Naive thymus-derived CD8-positive, alpha-beta T cell (primary cell): ENCODE measurements around the gene MSX2. TPM values are rescaled to one million over a fixed set of nuclear protein-coding genes. Genes with fewer than 3 reads are reported as not detected.

ENCODE experiments used
- ATAC-seq, 2 donors: fragments of 150-1000 bp; cut with Tn5 transposase in 1 of 2; sonication (Bioruptor Pico), chemical (Tn5 transposase) in 1 of 2; 1 replicate in 1 of 2; 2 replicates in 1 of 2; pipeline ENCODE4 v1.10.0; 2021; ENCODE audit warnings: mild to moderate bottlenecking in 2 of 2, moderate library complexity in 2 of 2
- POLR2A ChIA-PET: fragments of 350-600 bp; sonication (Branson Sonifier 250); formaldehyde crosslinking; loops from one replicate; lab custom pipeline; 2021; ENCODE audit warnings: antibody characterized with exemption; lab: Charles Lee
- DNase-seq, 10 donors: peaks; one replicate each; pipeline versions ENCODE4 v3.0.0 to v3.0.0-alpha.2; 2020 to 2022
- H3K27ac Mint-ChIP-seq, 10 donors: one replicate each; pipeline ENCODE4 v1.8.0; 2020 to 2022; ENCODE audit warnings: mild to moderate bottlenecking in 10 of 10, mixed read lengths in 10 of 10, moderate library complexity in 4 of 10, inconsistent platforms in 1 of 10
- H3K27me3 Mint-ChIP-seq, 5 donors: one replicate each; pipeline ENCODE4 v1.8.0; 2021 to 2022; ENCODE audit warnings: mixed read lengths in 5 of 5
- H3K36me3 Mint-ChIP-seq, 3 donors: one replicate each; pipeline ENCODE4 v1.8.0; 2020 to 2022; ENCODE audit warnings: mixed read lengths in 3 of 3, mild to moderate bottlenecking in 2 of 3, inconsistent platforms in 1 of 3
- H3K4me1 Mint-ChIP-seq, 4 donors: one replicate each; pipeline ENCODE4 v1.8.0; 2021 to 2022; ENCODE audit warnings: mixed read lengths in 4 of 4
- H3K4me3 Mint-ChIP-seq, 10 donors: one replicate each; pipeline ENCODE4 v1.8.0; 2020 to 2022; ENCODE audit warnings: mild to moderate bottlenecking in 10 of 10, mixed read lengths in 10 of 10, moderate library complexity in 6 of 10, inconsistent platforms in 1 of 10
- H3K9me3 Mint-ChIP-seq, 9 donors: one replicate each; pipeline ENCODE4 v1.8.0; 2020 to 2022; ENCODE audit warnings: mixed read lengths in 9 of 9, mild to moderate bottlenecking in 3 of 9, inconsistent platforms in 1 of 9, moderate library complexity in 1 of 9
- polyA plus RNA-seq, 3 donors: library from polyadenylated mRNA; unstranded; fragments of 300-500 nt; fragmentation: Illumina TruSeq; gene quantifications; one replicate each; pipeline ENCODE4 v1.2.3, GENCODE V29; 2021
- total RNA-seq, 8 experiments: library from RNA in 2 of 8; stranded (reverse) in 2 of 8; gene quantifications; one replicate each; pipeline ENCODE4 v1.2.3 and lab custom pipeline; 2021 to 2026

The MSX2 gene
- total and polyA plus RNA-seq, 5 experiments from 2014 or later = not detected

GRCh38 chr5:174729075-174729680 is 4.8 kb downstream of the MSX2 start:
- peaks cover 0 to 3% (median 0%) of the 10 kb centered on the region in 9 donors for H3K9me3 Mint-ChIP-seq
- DNase-seq (no peak), ATAC-seq (no peak)
- POLR2A ChIA-PET = no interaction called here
- peaks cover 0 to 2% (median under 1%) of the 10 kb centered on the region in 3 donors for H3K36me3 Mint-ChIP-seq
- peaks cover 42 to 86% (median 65%) of the 10 kb centered on the region in 5 donors for H3K27me3 Mint-ChIP-seq
- H3K4me3 Mint-ChIP-seq = no peak overlapping the region
- H3K27ac Mint-ChIP-seq = no peak overlapping the region
- H3K4me1 Mint-ChIP-seq = peaks cover 0 to 7% (median 3%) of the 10 kb centered on the region in 4 donors

GRCh38 chr5:174731214-174732035 is 7.0 kb downstream of the MSX2 start:
- H3K36me3 Mint-ChIP-seq = peaks cover 0 to 2% (median 0%) of the 10 kb centered on the region in 3 donors
- H3K9me3 Mint-ChIP-seq = peaks cover 0 to 3% (median 0%) of the 10 kb centered on the region in 9 donors

GRCh38 chr5:174732036-174733020 is 7.9 kb downstream of the MSX2 start:
- DNase-seq = no peak
- Mint-ChIP-seq H3K36me3 (peaks cover 0 to 2% (median 0%) of the 10 kb centered on the region in 3 donors), H3K27ac (no peak overlapping the region), H3K27me3 (peaks cover 54 to 94% (median 77%) of the 10 kb centered on the region in 5 donors), H3K9me3 (peaks cover 0 to 3% (median 0%) of the 10 kb centered on the region in 9 donors), H3K4me1 (peaks cover 1 to 18% (median 6%) of the 10 kb centered on the region in 4 donors), H3K4me3 (no peak overlapping the region)
- POLR2A ChIA-PET = no interaction called here
- no peak for ATAC-seq

More at GRCh38 chr5:174731214-174732035, 7.0 kb downstream of the MSX2 start:
- peaks cover 50 to 94% (median 76%) of the 10 kb centered on the region in 5 donors for H3K27me3 Mint-ChIP-seq
- H3K27ac Mint-ChIP-seq = no peak overlapping the region
- peaks cover 1 to 16% (median 6%) of the 10 kb centered on the region in 4 donors for H3K4me1 Mint-ChIP-seq
- DNase-seq (no peak), ATAC-seq (no peak)
- POLR2A ChIA-PET = no interaction called here
- H3K4me3 Mint-ChIP-seq = no peak overlapping the region

GRCh38 chr5:174733091-174733690 is 8.8 kb downstream of the MSX2 start:
- peaks cover 0 to 2% (median 0%) of the 10 kb centered on the region in 3 donors for H3K36me3 Mint-ChIP-seq
- H3K9me3 Mint-ChIP-seq = peaks cover 0 to 3% (median 0%) of the 10 kb centered on the region in 9 donors
- ATAC-seq = no peak
- no peak overlapping the region for H3K27ac Mint-ChIP-seq
- peak overlapping the region in 1 of 10 donors; percentile 36 for H3K4me3 Mint-ChIP-seq
- DNase-seq = no peak
- peaks cover 1 to 18% (median 6%) of the 10 kb centered on the region in 4 donors for H3K4me1 Mint-ChIP-seq
- H3K27me3 Mint-ChIP-seq = peaks cover 47 to 88% (median 73%) of the 10 kb centered on the region in 5 donors
- POLR2A ChIA-PET = no interaction called here

- Mint-ChIP-seq H3K4me1 (peaks cover 1 to 18% (median 6%) of the 10 kb centered on the region in 4 donors), H3K27me3 (peaks cover 44 to 88% (median 69%) of the 10 kb centered on the region in 5 donors), H3K9me3 (peaks cover 0 to 3% (median 0%) of the 10 kb centered on the region in 9 donors), H3K36me3 (peaks cover 0 to 2% (median 0%) of the 10 kb centered on the region in 3 donors), H3K27ac (no peak overlapping the region), H3K4me3 (no peak overlapping the region)
- ATAC-seq (no peak), DNase-seq (no peak)
- POLR2A ChIA-PET = no interaction called here
These were observed 9.5 kb downstream of the MSX2 start for GRCh38 chr5:174733836-174734235.

- H3K27me3 Mint-ChIP-seq = peaks cover 39 to 83% (median 65%) of the 10 kb centered on the region in 5 donors
- peaks cover 0 to 2% (median 0%) of the 10 kb centered on the region in 3 donors for H3K36me3 Mint-ChIP-seq
- ATAC-seq (no peak), DNase-seq (no peak)
- H3K4me1 Mint-ChIP-seq = peaks cover 1 to 18% (median 6%) of the 10 kb centered on the region in 4 donors
- H3K9me3 Mint-ChIP-seq = peaks cover 0 to 3% (median 0%) of the 10 kb centered on the region in 9 donors
- POLR2A ChIA-PET = no interaction called here
- no peak overlapping the region for H3K4me3 Mint-ChIP-seq
- no peak overlapping the region for H3K27ac Mint-ChIP-seq
These were observed 10.5 kb downstream of the MSX2 start for GRCh38 chr5:174734571-174735497.

GRCh38 chr5:174735498-174736330 is 11.3 kb downstream of the MSX2 start:
- peaks cover 35 to 78% (median 65%) of the 10 kb centered on the region in 5 donors for H3K27me3 Mint-ChIP-seq
- POLR2A ChIA-PET = no interaction called here
- H3K36me3 Mint-ChIP-seq = peaks cover 0 to 2% (median 0%) of the 10 kb centered on the region in 3 donors
- H3K4me1 Mint-ChIP-seq = peaks cover 1 to 18% (median 6%) of the 10 kb centered on the region in 4 donors
- H3K4me3 Mint-ChIP-seq = peak overlapping the region in 1 of 10 donors; percentile 62
- H3K9me3 Mint-ChIP-seq = peaks cover 0 to 3% (median 0%) of the 10 kb centered on the region in 9 donors
- DNase-seq (no peak), ATAC-seq (no peak)
- H3K27ac Mint-ChIP-seq = peak overlapping the region in 2 of 10 donors; percentile 9

- H3K27ac Mint-ChIP-seq = peak overlapping the region in 1 of 10 donors; percentile 9
- no peak for ATAC-seq
- H3K4me1 Mint-ChIP-seq = peaks cover 0 to 18% (median 6%) of the 10 kb centered on the region in 4 donors
- H3K27me3 Mint-ChIP-seq = peaks cover 33 to 73% (median 61%) of the 10 kb centered on the region in 5 donors
- no peak overlapping the region for H3K4me3 Mint-ChIP-seq
- POLR2A ChIA-PET = no interaction called here
- DNase-seq = no peak
- H3K9me3 Mint-ChIP-seq = peaks cover 0 to 2% (median 0%) of the 10 kb centered on the region in 9 donors
- peaks cover 0 to 2% (median 0%) of the 10 kb centered on the region in 3 donors for H3K36me3 Mint-ChIP-seq
These were observed 11.9 kb downstream of the MSX2 start for GRCh38 chr5:174736331-174736721.

GRCh38 chr5:174736777-174737176 is 12.4 kb downstream of the MSX2 start:
- Mint-ChIP-seq H3K27ac (no peak overlapping the region), H3K27me3 (peaks cover 30 to 73% (median 57%) of the 10 kb centered on the region in 5 donors), H3K9me3 (peaks cover 0 to 3% (median 0%) of the 10 kb centered on the region in 9 donors), H3K4me3 (no peak overlapping the region), H3K36me3 (peaks cover 0 to 2% (median 0%) of the 10 kb centered on the region in 3 donors), H3K4me1 (peaks cover 0 to 18% (median 6%) of the 10 kb centered on the region in 4 donors)
- ATAC-seq (no peak), DNase-seq (no peak)
- POLR2A ChIA-PET = no interaction called here

GRCh38 chr5:174737330-174737729 is 12.9 kb downstream of the MSX2 start:
- Mint-ChIP-seq H3K9me3 (peaks cover 0 to 4% (median 0%) of the 10 kb centered on the region in 9 donors), H3K36me3 (peaks cover 0 to 2% (median 0%) of the 10 kb centered on the region in 3 donors), H3K27me3 (peaks cover 30 to 70% (median 55%) of the 10 kb centered on the region in 5 donors), H3K4me1 (peaks cover 0 to 18% (median 6%) of the 10 kb centered on the region in 4 donors), H3K4me3 (no peak overlapping the region), H3K27ac (no peak overlapping the region)
- ATAC-seq (no peak), DNase-seq (no peak)
- POLR2A ChIA-PET = no interaction called here
